Testis (tissue), 2 donors: ENCODE data around the gene MATCAP1.

Source experiments
- CTCF ChIP-seq, 3 experiments: fragments of 450-650 bp in 2 of 3; fragments of 200-600 bp in 1 of 3; sonication (generic) in 1 of 3; IDR thresholded peaks; one replicate each; pipeline ENCODE4 v1.5.1; 2016 to 2019; ENCODE audit warnings: antibody characterized with exemption in 3 of 3, mild to moderate bottlenecking in 2 of 3, moderate library complexity in 1 of 3
- POLR2A ChIP-seq: fragments of 450-650 bp; IDR thresholded peaks from one replicate; pipeline ENCODE4 v1.6.1; 2017; ENCODE audit warnings: antibody characterized with exemption, mild to moderate bottlenecking, moderate library complexity

GRCh38 chr16:67173323-67173722 is 10.4 kb downstream of the MATCAP1 start:
- no peak for TF ChIP-seq CTCF (IDR thresholded peaks at IDR 0.05)
- TF ChIP-seq POLR2A = no peak
